GM03348 (cell line): ENCODE results near the gene MAVS.
"Not testable (repeated sequence)": the region's sequence is repeated elsewhere in the genome, so short reads cannot be mapped to it uniquely, and the experiment has no call there.

ENCODE experiments used
- DNase-seq: peaks from one replicate; pipeline ENCODE4 v3.0.0; 2012; ENCODE audit warnings: low spot score

Gene MAVS

DNA sequence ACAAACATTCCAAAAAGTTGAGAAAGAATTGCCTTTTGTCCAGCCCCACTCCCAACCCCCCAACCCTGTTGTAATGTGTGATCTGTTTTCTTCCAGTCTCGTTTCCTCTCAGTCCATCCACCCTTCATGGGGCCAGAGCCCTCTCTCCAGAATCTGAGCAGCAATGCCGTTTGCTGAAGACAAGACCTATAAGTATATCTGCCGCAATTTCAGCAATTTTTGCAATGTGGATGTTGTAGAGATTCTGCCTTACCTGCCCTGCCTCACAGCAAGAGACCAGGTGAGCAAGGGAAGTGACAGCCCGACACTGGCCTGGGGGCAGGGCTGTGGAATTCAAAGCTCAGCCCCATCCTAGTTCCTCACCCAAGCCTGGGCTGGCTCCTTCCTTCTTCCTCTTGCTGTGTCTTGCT lies 7.8 kb downstream of the MAVS start:
- no peak for DNase-seq

DNA sequence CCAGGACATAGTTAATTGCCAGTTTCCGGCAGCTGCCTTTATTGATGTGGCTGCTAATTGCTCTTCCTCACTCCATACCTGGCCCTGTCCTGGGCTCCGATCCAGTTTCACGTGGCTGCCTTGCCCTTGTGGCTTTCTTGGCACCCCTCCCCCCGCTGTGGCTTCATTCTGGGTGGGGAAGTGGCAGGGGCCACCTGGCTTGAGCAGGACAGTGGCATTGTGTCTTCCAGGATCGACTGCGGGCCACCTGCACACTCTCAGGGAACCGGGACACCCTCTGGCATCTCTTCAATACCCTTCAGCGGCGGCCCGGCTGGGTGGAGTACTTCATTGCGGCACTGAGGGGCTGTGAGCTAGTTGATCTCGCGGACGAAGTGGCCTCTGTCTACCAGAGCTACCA lies 10.8 kb downstream of the MAVS start:
- no peak for DNase-seq

DNA sequence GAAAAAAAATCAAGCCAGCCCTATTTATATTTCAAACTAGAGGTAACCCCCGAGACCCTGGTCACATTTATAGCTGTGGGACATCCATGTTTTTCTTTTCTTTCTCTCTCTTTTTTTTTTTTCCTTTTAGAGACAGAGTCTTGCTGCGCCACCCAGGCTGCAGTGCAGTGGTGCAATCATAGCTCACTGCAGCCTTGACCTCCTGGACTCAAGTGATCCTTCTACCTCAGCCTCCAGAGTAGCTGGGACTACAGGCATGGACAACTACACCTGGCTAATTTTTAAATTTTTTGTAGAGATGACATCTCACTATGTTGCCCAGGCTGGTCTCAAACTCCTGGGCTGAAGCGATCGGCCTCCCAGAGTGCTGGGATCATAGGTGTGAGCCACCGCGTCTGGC lies 12.1 kb downstream of the MAVS start:
- DNase-seq = no peak

DNA sequence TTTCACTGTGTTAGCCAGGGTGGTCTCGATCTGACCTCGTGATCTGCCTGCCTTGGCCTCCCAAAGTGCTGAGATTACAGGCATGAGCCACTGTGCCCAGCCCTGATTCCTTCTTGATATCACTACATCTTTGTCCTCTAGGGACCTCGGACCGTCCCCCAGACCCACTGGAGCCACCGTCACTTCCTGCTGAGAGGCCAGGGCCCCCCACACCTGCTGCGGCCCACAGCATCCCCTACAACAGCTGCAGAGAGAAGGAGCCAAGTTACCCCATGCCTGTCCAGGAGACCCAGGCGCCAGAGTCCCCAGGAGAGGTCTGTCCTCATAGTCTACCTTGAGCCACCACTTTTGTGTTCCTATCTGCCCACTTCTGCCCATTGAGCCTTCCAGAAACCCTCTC lies 14.6 kb downstream of the MAVS start:
- DNase-seq = no peak

DNA sequence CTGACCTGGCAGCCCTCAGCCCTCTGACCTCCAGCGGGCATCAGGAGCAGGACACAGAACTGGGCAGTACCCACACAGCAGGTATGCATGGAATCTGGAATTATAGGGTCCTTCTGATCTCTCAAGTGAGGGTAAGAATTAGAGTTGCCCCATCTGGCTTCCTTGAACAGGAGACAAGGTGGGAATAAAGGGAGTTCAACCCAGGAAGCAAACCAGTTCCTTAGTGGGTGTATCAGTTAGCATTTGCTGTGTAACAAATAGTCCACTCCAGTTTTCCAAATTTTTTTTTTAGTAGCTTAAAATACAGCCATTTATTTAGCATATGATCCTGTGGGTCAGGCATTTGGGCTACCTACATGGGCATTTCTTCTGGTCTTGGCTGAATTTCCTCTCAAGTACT lies 15.7 kb downstream of the MAVS start:
- DNase-seq = no peak

DNA sequence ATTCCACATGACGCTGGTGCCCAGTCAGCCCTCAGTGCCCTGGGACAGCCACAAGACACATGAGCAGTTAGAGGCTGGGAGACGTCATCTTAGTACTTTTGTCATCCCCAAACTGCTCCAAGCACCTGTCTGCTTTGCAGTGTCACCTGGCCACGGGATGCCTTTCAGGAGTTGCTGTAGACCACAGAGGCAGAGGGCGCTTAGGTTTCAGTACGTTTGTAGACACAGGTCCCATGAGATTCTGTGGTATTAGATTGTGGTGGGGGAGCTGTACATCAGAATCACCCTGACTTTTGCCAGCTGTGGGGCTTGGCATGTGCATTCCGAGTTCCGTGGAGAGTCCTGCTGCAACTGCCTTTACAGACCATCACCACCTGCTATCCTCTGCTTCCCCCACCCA lies 16.7 kb downstream of the MAVS start:
- no peak for DNase-seq

DNA sequence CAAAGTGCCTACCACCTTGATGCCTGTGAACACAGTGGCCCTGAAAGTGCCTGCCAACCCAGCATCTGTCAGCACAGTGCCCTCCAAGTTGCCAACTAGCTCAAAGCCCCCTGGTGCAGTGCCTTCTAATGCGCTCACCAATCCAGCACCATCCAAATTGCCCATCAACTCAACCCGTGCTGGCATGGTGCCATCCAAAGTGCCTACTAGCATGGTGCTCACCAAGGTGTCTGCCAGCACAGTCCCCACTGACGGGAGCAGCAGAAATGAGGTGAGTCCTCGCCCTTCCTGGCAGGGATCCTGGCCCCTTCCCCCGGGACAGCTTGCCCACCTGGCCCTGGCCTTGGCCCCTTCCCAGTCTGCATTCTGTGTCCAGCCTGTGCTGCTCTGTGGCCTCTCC lies 17.9 kb downstream of the MAVS start:
- DNase-seq = no peak

DNA sequence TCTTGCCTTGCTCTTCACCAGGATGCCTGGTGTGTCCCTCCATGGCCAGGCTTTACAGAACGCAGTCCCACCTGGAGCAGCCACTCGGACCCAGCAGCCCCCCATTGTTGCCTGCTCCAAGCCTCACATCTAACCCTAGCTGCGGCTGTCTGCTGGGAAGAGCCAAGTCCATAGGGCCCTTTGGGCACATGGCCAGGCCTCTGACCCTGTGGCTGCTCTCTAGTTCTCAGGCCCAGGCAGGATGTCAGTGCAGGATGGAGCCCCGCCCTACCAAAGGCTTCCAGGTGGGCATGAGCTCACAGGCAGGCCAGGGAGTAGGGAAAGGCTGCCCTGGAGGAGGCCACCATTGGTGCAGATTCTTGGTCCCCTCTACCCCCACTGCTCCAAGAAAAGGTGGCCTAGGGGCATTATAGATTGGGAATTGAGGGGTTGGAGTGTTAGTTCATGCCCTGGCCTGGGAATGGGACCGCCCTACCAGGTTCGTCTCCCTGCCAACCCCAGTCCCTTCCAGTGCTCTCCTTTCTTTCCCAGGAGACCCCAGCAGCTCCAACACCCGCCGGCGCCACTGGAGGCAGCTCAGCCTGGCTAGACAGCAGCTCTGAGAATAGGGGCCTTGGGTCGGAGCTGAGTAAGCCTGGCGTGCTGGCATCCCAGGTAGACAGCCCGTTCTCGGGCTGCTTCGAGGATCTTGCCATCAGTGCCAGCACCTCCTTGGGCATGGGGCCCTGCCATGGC lies 18.7 kb downstream of the MAVS start:
- no peak for DNase-seq

DNA sequence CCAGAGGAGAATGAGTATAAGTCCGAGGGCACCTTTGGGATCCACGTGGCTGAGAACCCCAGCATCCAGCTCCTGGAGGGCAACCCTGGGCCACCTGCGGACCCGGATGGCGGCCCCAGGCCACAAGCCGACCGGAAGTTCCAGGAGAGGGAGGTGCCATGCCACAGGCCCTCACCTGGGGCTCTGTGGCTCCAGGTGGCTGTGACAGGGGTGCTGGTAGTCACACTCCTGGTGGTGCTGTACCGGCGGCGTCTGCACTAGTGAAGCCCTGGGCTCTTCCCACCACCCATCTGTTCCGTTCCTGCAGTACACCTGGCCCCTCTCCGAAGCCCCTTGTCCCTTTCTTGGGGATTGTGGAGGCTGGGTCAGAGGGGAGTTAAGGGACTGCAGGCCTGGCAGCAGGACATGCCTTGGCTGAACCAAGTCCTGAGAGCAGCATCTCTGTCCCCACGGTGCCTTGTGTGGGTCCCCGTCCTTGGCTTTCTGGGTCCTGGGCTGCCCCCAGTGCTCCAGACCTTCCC lies 19.3 kb downstream of the MAVS start:
- no peak for DNase-seq

DNA sequence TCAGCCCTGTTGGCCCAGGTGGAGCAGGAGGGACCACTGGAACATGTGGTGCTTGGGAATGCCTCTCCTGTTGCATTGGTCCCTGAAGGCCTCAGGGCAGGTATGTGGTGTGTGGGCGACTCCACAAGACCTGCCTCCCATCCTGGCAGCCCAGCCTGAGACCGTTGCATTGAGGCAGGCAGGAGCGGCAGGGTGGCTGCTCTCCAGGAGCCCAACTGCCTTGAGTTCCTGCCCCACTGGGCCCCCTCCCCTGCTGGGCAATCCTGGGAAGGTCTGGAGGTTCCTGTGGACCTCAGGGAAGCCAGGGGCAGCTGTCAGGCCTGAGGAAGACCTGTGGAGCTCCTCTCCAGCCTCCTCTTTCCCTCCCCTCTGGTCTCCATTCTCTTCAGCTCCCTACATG lies 19.8 kb downstream of the MAVS start:
- no peak for DNase-seq

DNA sequence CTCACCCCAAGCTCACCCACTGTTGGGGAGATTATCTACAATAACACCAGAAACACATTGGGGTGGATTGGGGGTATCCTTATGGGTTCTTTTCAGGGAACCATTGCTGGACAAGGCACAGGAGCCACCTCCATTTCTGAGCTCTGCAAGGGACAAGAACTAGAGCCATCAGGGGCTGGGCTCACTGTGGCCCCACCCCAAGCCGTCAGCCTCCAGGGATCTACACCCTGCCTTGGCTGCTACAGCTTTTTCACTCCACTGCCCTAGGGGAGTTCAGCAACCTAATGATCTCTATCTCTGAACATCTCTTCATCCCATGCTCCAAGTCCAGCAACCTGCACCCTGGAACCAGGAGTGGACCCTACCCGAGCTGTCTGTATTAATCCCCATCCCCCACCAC lies 21.2 kb downstream of the MAVS start:
- no peak for DNase-seq

DNA sequence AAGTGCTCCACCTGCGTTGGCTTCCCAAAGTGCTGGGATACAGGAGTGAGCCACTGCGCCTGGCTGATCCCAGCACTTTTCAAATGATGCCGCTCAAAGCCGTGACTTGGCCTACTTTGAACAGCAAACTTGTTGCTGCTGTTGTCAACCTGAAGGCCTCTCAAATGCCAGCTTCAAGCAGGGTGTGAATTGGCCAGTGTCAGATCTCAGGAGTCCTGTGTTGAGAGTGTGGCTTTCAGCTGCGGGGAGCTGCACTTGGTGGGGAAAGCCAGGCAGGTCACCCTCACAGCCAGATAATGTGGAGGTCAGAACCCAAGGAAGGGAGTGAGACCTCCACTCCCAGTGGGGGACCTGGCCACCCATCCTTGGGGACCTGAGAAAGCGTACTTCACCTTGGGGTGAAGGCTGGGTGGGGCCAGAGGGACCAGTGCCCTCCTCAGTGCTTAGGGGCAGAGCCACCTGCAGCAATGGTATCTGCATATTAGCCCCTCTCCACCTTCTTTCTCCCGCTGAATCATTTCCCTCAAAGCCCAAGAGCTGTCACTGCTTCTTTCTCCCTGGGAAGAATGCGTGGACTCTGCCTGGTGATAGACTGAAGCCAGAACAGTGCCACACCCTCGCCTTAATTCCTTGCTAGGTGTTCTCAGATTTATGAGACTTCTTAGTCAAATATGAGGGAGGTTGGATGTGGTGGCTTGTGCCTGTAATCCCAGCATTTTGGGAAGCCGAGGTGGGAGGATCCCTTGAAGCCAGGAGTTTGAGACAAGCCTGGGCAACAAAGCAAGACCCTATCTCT lies 23.4 kb downstream of the MAVS start:
- DNase-seq = no peak

DNA sequence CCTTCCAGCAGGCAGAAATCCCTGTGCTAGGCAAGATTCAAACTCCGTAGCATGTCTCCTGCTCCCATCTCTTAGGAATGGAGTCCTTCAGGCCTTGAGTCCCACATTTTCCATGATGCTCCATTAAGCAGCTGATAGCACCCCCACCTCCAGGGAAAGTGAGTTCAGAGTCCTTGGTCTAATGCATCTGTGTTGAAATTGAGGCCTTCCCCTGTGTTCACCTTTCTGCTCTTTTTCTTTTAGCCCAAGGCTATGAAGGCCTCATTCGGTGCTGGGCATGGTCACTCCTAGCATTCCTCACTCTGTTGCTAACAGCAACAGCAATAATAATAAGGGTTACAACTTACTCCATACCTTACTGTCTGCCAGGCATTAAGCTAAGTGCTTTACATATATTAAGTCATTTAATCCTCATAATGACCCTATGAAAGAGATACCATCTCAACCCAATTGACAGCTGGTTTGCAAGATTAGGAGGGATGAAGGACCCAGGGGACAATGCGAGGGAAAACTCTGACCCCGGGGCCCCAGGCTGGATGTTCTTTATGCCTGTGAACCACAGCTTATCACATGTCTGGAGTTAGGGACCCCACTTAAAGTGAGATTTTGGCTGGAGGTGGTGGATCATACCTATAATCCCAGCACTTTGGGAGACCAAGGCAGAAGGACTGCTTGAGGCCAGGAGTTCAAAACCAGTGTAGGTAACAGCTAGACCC lies 25.1 kb downstream of the MAVS start:
- no peak for DNase-seq

DNA sequence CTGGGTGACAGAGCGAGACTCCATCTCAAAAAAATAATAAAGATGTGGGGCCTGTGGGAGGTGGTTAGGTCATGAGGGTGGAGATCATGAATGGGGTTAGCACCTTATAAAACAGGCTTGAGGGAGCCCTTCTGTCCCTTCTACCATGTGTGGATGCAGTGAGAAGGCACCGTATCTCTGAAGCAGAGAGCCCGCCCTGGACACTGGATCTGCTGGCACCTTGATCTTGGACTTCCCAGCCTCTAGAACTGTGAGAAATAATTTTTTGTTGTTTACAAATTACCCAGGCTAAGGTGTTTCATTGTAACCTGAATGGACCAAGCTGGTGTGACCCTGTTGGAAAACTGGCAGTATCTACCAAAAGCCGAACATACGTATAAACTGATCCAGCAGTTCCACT lies 26.9 kb downstream of the MAVS start:
- DNase-seq = no peak

DNA sequence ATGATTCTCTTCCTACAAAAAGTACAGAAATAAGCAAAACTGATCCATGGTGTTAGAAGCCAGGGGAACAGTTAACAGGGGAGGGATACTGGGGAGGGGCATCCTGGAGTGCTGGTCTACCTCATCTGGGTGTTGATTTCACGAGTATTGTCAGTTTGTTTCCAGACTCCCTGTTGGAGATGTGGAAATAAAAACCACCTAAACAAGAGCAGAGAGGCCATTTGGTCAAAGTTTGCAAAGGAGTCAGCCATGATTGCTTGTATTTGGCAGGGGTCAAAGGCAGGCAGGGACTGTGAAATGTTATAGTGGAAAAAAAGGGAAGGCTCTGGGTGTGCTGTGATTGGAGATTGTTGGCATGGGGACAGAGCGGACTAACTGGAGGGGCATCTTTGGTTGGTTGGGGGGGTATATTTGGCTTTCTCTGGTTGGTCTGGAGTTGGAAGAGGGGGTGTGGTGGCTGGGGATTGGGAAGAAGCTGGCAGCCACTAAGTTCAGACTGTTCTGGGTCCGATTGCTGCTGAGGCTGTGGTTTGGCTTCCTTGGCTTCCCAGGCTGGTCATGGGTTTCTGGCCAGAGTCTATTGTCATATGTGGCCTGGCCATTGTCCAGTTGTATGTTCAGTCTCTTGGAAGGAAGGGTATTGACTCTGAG lies 27.7 kb downstream of the MAVS start:
- DNase-seq = no peak

DNA sequence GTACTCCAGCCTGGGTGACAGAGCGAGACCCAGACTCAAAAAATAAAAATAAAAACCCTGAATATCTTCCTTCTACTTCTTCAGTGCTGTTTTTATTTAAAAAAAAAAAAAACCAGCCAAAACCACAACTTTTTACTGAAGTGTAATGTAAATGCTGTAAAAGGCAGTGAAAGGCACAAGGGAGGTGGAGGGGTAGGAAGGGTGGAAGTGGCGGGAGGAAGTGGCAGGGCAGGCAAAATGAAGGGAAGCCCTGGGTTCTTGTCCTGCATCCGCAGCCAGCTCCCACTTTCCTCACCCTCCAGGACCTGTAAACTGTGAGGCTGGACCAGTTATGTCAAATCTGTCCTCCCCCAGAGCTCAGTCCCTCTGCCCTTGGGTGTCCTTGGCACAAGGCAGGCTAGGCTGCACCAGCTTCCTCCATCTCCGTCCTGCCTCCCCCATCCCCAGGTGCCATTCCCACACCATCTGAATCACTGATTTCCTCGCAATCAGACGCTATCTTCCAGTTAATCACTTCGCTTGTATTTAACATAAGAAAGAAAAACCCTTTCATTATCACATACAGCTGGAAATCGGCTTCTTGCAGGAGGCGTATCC lies 28.8 kb downstream of the MAVS start:
- no peak for DNase-seq

DNA sequence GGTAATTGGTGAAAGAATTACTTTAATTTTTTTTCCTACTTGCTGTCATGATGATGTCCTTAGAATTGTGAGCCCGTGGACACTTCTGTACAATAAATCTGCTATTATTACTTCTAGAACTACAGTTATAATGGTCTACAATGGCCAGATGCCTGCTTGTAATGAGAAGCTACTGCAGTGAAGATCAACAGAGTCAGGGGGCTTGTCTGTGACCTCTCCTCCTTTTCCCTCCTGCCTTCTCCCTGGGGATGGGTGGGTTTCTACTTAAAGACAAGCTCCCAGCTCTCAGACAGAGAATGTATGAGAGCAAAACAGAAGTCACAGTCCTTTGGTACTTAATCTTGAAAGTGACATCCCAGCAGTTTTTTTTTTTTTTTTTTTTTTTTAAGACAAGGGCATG lies 29.4 kb downstream of the MAVS start:
- no peak for DNase-seq

DNA sequence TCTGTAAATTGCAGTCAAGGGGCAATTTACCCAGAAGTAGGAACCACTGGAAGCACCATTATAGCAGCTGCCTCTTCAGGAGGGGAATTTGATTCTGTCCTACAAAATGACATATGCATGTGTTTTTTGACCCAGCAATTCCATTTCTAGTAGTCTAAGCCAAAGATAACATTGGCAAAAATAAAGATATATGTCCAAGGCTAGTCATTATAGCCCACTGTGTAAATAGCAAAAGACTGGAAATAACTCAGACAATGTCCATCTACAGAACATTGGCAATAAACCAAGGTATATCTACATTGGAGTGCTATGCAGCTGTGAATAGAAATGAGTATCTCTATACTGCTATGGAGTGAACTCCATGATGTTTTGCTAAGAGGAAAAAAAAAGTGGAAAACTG lies 30.0 kb downstream of the MAVS start:
- DNase-seq = no peak

DNA sequence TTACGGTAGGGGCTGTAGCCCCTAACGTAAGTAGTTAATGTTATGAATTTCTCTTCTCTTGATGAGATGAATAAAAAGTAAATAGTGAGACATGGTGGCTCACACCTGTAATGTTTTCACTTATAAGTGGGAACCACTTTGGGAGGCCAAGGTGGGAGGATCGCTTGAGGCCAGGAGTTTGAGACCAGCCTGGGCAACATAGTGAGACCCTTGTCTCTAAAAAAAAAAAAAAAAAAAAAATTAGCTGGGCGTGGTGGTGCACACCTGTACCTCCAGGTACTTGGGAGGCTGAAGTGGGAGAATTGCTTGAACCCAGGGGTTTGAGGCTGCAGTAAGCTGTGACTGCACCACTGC lies 32.3 kb downstream of the MAVS start:
- DNase-seq = not testable (repeated sequence)

DNA sequence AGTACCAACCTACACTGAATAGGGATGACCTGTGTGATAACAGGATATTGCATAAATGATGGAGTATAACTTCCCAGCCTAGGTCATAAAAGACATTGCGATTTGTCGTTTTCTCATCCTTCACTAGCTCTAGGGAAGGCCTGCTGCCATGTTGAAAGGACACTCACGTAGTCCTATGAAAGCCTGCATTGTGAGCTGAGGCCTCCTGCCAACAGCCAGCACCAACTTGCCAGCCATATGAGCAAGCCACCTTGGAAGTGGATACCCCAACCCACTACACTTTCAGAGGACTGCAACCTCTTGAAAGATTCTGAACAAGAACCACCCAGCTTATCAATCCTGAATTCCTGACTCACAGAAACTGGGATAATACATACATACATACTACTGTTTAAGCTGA lies 39.1 kb downstream of the MAVS start:
- no peak for DNase-seq

DNA sequence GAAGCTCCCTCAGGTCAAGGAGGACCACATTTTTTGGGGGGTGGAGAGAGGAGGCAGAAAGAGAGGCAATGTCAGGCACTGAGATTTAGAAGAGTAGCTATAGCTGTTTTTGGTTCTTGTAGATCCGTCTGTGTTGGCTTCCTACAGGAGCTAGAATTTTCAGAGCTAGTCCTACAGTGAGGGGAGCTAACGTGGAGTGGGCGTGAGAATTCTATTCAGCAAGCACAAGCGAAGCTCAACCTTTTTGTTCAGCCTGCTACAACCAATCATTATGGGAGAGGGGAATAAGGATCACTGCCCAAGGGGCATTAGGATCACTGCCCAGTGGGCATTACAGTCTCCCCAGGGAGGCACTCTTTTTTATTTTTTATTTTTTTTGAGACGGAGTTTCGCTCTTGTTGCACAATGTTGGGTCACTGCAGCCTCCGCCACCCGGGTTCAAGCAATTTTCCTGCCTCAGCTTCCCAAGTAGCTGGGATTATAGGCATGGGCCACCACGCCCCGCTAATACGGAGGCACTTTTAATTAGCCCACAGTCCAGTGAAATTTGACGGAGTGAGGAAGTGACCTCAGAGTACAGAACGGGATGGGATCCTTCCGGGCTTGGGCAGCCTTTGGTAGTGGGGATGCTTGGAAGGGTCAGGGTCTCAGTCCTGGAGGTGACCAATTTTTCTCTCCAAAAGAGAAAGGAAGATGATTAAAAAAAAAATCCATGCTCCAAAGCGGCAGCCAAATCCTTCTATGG lies 41.4 kb downstream of the MAVS start:
- DNase-seq = peak; percentile 65
